ENCODE results near the gene MAFF.

The MAFF gene

DNA sequence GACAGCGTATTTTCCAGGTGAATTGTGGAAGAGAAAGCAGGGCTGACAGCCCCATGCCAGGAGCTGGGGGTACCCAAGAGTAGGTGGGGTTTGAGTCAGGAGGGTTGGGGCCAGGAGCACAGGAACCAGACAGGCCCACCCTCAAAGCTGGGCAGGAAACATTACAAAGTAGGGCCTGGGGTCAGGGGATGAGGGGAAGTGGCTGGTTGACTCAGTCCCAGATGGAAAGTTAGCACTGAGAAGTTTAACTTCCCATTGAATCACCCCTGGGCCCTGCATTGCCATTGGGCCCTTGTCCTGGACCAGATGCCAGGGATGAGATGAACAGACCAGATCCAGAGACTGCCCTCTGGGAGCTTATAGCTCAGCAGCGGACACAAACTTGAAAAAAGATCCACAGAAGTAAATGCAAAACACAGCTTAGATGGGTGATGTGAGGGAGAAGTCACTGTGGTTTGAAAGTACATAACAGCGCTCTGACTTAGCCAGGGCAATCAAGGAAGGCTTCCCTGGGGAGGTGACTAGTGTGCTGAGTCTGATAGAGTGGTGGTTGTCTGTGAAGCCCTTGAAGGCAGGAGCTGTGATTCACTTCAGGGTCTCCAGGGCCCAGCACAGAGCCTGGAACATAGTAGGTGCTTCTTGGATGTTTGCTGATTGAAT is 2.2 kb downstream of the MAFF start:
- no peak for DNase-seq (ENCODE audit: low read depth)

DNA sequence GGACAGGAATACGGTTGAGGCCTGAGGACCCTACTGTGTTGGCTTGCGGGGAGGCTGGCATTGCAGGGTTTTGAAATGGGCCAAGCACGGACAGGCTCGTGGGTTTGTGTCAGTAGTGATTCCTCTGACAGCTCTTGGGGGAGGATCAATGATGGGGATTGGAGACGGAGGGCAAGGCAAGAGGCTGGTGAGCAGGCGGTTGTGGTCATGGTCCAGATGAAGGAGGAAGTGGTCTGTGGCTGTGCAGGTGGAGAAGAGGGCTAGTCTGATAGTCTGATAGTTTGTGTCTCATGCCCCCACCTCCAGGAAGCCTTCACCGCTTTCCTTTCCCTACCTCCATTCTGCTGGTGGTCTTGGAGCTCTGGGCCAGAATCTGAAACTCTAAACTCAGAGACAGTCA is 3.0 kb downstream of the MAFF start:
- no peak for DNase-seq (ENCODE audit: low read depth)

DNA sequence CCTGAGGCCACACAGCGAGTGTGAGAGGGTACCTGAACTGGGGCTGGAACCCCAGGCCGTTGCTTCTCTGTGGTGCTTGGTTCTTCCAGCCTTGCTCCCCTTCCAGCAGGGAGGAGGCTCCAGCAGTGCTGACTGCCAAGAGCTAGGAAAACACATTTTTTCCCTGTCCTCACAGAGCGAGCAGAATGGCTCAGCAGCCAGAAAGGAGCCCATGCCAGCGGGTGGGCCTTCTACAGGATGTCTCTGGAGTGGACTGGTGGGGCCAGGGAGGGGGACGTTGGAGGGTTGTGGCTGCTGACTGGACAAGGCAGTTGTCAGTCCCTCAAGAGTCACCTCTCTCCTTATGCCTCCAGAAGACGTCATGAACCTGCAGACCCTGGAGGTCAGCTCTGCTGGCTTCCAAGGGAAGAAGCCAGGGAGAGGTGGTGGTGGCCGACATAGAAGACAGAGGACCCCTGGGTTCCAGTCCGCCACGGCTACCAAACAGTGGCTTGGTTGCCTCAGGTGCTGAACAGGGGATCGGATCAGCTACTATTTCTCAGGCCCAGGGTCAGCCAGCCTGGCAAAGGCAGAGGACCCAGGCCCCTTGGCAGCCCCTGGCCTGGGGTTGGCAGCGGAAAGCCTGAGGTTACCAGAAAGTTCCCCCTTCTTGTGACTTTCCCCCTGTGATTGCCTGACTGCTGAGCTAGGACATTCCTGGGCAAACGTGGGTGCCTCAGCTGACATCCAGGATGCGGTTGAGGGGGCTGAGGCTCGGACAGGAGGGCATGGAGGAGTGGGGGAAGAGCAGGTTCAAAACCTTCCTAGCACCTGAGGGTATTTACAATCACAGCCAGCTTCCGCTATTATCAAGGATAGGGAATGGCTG is 3.7 kb downstream of the MAFF start:
- DNase-seq (ENCODE audit: low read depth): no peak

DNA sequence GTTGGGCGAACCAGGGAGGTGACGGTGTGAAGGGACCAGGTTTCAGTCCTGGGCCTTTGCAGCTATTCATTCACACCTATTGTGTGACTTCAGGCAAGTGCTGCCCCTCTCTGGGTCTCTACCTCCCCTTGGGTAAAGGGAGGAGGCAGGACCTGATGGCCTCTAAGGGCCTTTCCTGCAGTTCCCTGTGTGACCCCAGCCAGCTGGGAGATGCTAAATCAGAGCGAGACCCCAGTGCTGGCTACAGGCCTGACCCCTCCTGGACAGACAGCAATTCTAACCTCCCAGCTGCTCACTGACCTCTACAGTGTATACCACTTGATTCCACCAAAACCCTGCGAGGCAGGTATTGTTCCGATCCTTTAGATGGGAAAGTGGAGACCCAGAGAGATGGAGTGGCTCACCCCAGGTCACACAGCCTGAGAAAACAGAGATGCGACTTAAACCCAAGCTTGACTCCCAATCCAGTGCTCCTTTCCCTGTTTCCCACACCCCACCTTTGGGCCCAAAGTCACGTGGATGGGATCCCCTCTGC is 6.2 kb downstream of the MAFF start:
- no peak for DNase-seq (ENCODE audit: low read depth)

DNA sequence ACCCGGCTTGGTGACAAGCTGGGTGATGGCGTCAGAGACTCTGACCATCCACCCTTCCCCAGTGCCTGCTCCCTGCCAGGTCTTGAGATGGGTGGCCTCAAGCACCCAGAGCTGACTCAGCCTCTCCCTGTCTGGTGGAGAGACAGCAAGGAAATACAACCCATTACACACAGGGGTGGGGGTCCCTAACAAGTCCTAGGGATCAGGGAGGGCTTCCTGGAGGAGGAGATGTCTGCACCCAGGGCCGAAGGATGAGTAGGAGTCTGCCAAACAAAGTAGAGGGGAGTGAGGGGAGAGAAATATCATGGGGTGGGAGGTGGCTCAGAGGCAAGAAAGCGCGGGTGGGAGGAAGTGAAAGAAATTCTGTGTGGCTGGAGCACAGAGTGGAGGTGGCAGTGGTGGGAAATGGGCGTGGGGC is 6.8 kb downstream of the MAFF start:
- no peak for DNase-seq (ENCODE audit: low read depth)

DNA sequence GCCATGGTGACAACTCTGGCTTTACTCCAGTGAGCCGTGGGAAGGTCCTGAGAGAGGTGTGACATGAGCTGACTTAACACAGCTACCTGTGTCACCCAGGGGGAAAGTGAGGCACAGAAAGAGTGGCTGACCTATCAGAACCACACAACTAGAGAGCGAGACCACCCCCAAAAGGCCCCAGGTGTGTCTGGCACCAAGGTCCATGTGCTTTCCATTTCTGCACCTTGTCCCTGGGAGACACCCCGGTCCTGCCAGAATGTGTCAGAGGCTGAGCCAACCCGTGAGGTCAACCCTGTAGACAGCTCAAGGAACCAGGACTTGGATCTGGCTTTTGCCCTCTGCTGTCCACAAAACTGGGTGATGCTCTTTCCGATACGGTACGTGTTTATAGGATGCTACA is 9.8 kb downstream of the MAFF start:
- DNase-seq (ENCODE audit: low read depth): no peak

DNA sequence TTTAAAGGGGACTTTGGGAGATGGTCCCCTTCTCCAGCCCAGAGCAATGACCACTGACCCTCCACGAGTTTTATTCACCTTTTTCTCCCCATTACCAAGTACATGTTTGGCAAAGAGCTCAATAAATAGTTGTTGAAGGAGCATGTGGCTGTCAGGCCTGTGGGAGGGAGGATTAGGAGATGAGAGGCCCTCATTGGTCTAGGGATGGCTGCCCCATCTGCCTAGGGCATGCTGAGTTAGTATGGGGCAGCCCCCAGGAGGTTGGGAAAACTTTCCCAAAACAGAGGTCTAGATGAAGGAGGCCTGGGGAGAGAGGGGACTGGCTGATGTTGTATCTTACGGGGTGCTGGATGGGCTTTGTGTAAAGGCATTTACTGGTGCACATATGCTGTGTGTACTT is 10.6 kb downstream of the MAFF start:
- no peak for DNase-seq (ENCODE audit: low read depth)

DNA sequence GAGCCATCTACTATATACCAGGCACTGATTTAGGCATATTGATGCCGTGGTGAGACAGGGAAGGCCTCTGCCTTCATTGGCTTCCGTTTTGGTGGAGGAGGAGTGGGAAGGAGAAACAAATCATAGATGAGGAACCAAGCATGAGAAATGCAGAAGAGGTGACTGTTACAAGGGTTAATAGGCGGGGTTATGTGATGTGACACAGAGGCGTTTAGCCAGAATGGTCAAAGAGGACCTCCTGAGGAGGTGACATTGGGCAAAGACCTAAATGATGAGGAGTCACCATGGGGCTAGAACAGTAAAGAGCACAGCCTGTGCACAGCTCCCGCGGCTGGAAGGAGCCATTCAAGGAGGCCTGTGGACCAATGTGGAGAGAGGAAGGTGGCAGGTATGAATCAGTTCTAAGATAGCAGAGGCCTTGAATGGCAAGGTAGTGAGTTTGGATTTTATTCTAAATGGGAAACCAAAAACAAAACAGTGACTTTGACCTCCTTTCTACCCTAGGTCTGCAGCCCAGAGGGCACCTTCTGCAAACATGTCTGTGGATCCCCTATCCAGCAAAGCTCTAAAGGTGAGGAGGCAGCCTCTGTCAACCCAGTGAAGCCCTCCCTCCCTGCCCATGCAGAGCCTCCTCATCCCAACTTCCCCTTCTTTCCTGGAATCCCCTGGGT is 11.7 kb downstream of the MAFF start:
- no peak for DNase-seq (ENCODE audit: low read depth)

DNA sequence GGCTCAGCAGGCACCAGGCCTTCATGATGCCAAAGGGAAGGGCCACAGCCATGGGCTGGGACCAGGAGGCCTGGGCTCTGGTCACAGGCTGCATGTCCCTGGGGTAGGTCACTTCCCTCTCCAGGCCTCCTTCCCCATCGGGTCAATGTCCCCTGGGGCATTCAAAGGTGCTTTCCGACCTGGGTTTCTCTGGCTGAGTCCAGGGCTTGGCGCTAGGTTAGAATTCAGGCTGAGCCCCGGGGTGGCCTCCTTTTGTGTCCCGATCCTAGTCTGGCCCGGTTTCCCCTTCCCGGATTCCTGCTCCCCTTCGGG is 12.2 kb downstream of the MAFF start:
- DNase-seq (ENCODE audit: low read depth): no peak

DNA sequence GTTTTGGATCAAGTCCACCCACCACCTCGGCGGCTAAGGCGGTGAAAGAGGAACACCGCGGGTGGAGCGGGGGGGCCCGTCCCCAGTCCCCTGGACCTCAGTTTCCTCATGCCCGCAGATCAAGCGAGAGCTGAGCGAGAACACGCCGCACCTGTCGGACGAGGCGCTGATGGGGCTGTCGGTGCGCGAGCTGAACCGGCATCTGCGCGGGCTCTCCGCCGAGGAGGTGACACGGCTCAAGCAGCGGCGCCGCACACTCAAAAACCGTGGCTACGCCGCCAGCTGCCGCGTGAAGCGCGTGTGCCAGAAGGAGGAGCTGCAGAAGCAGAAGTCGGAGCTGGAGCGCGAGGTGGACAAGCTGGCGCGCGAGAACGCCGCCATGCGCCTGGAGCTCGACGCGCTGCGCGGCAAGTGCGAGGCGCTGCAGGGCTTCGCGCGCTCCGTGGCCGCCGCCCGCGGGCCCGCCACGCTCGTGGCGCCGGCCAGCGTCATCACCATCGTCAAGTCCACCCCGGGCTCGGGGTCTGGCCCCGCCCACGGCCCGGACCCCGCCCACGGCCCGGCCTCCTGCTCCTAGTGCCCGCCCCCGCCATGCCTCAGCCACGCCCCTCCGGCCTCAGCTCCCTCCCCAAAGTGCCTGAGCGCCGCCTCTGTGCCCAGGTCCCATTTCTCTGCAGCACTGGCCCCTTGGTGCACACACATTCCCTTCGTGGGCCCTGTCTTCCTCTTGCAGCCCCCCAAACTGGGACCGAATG is 12.7 kb downstream of the MAFF start:
- DNase-seq (ENCODE audit: low read depth): no peak

DNA sequence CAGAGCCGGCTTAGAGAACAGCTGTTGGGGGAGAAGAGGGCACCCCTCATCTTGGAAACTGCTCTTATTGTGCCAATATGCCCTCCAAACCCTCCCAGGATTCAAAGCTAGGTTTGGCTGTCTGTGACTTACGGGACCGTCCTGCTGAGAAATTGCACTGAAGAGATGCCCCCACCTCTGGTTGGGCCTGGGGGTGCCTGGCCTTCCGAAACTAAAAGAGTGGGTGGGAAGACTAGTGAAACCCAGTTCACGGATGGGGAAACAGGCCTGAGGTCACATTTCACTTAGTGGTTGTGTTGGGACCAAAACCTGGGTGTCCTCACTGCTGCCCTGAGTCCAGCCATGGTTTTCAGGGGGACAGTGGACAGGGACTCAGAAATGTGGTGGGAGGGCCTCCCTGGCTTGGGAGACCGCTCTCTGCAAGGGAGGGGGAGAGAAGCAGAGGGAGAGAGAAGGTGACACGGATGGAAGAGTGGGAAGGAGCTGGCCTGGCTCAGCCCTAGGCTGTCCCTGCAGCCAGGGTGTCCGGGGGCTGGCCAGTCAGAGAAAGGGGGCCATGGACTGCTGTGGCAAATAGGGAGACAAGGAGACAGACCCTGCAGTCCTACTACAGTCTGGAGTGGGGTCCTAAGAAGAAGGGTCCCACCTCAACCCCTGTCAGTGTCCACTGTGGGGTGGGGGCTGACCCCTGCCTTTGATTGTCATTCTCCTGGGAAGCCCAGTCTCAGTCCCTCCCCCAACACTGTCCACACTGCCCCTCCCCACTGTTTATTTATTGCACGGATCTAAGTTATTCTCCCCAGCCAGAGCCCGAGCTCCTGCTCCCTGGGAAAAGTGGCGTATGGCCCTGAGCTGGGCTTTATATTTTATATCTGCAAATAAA is 13.6 kb downstream of the MAFF start:
- DNase-seq (ENCODE audit: low read depth): no peak

DNA sequence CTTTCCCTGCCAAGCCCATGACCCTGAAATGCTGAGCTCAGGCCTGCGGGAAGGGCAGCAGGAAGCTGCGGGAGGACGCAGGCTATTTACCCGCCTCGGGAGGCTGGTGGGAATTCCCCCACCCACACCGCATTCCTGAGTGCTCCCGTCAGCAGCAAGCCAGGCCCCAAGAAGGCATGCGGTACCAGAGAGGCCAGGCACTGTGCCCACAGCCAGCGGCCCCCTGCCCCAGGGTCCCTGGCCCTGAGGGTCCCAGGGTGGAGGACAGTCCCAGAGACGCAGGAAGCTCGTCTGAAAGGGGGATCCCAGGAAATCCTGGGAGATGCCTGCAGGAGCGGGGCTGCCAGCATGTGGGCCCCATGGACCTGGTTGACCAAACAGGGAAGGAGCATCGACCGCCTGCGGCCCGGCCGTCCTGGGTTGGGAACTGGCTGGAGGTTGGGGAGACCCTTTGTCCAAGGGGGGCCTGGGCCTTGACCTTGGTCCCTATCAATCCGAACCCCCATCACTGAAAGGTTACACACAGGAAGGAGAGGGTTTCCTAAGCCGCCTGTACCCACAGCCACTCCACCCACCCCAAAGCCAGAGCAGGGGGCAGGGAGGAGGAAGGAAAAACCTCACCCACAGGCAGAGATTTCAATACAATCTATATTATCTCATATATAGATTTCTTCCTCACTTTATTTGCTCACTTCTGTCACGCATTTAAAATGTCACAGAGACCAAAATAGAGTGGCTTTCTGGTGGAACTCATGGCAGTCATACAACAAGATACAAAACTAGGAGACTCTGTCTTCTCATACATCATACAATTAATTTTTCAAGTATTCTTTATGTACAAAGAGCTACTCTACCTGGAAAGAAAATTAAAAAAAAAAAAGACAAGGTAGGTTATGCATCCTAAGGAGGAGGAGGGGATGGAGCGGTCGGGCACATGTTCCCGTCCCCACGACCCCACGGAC is 17.1 kb downstream of the MAFF start:
- no peak for DNase-seq (ENCODE audit: low read depth)

DNA sequence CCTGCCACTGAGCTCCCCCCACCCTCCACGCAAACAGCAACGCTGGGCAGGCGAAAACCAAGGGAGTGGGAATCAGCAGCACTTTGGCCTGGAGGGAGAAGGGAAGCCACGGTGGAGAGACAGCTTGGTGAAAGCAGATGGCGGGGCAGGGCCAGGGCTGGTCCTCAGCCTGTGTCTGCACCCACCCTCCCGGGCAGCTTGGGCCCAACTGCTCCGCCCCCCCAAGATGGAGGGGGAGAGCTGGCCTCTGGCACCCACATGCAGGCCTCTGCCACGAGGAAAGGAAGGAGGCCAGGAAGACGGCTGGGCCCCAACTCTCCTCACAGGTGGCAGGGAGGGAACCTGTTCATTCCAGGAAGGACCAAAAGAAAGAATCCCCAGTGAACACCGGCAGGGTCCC is 17.8 kb downstream of the MAFF start:
- DNase-seq (ENCODE audit: low read depth): no peak

DNA sequence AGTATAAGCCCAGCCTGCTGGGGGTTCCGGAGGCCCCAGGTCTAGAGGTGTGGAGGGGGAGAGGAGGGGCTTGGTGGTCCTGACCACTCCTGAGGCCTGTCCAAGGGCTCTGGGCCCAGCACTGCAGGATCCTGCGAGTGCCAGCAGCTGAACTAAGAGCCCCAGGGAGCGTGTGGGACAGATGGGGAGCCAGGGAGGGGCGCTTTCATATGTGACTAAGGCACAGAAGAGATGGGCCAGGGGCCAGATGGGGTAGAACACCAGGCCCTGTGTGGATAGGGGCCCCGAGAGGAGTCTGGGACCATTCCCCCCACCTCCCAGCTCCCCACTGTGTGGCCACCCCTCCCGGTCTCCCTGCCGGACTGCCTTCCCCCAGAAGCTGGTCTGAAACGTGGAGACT is 18.4 kb downstream of the MAFF start:
- no peak for DNase-seq (ENCODE audit: low read depth)

DNA sequence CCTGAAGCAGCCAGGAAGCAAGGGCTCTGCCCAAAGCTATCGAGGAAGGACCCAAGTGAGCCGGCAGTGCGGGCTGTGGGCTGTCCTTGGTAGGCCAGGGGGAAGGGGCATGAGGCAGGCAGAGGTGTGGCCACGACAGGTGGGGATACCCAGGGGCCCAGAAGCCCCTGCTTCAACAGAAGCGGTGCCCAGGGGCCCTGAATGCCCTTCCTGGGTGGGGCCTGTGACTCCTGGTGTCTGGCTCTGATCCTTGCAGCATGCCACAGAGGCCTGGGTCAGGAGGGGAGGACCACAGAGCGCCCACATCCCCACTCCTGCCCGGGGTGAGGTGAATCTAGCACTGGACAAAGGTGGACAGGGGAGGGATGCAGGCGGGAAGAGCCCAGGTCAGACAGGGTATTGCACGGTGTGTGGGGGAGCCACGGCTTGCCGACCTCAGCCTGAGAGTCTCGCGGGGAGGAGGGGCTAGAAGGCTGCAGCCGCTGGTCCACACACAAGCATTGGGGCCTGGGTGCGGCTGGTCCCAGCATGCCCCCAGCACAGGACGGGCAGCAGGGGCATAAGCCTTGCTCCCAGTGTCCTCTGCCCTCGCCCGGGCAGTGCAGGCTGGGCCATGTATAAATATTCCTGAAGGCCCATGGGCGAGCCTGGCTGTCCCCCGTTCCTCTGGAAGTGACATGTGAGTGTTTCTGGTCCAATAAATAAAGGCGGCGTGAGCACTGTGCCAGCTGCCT is 19.0 kb downstream of the MAFF start:
- no peak for DNase-seq (ENCODE audit: low read depth)

DNA sequence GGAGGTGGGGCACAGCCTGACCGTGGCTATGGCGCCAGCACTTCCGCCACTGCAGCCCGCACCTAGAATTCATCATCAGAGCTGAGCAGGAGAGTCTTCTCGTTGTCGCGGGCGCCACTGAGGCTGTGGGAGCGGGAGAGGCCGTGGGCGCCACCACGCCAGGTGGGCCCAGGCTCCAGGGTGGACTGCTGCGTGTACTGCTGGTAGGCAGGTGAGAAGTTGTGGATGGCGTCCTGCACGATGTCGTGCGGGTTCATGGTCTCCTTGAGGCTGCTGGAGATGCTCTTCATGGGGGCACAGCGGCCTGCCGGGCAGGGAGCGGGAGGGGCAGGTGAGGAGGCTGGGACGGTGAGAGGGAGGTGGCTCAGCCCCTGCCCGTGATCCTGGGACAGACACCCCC is 19.6 kb downstream of the MAFF start:
- DNase-seq (ENCODE audit: low read depth): no peak

DNA sequence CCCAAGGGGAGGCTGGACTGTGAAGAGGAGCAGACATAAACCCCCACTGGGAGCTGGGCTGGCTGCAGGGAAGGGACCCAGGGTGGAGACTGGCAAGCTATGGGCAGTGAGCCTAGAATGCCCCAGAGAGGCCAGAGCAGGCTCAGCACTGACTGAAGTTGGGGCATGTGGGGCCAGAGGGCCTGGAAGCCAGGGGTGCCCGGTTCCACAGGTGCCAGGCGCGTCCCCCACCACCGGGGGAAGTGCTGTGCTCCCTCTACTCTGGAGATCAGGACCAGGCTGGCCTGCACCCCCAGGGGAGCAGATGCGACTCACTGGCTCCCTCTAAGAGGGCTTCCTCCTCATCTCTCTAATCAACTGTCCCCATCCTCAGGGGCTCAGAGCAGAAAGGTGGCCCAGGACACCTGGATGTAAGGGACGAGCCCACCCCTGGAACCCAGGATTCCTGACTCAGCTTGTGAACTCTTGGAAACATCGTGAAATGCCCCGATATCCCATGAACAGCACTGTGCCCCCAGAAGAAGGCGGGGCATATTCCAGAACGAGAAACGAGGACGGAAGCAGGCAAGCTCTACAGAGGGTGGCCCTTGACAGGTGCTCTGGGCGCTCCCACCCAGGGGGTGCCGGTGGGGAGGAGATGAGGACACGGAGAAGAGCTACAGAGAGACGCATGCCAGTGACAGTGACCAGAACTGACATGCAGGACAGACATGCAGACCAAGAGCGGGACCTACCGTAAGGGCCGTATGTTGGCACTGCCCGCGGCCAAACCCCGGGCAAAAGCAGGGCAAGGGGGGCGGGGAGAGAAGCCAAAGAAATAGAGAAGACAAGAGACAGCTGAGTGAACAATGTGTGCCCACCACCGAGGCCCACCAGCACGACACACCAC is 20.4 kb downstream of the MAFF start:
- DNase-seq (ENCODE audit: low read depth): no peak

DNA sequence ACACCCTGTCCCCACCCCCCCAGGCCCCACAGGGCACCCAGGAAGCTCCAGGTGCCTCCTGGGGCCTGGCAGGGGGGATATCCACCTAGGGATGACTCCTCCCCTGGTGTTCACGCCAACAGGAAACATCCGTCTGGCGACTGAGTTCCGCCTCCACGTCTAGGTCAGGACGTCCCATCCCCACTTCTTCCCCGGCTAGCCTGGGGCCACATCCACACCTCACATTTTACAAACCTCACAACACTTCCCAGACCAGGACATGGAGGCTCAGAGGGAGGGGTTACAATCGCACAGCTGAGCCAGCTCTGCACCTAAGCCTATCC is 21.0 kb downstream of the MAFF start:
- no peak for DNase-seq (ENCODE audit: low read depth)
